KMS-11 (cell line): Measurements from ENCODE around the gene PTGIS.

Experiments used
- H2AFZ ChIP-seq: fragments of 200-600 bp; sonication (generic); 2 replicates; pipeline ENCODE4 v1.6.1; 2016; ENCODE audit warnings: antibody characterized with exemption, mixed run types, low read depth
- H3K27ac ChIP-seq: fragments of 200-600 bp; sonication (generic); 2 replicates; pipeline ENCODE4 v1.6.1; 2016; ENCODE audit warnings: mild to moderate bottlenecking, mixed run types
- H3K27me3 ChIP-seq: fragments of 200-600 bp; sonication (generic); 2 replicates; pipeline ENCODE4 v1.6.1; 2017; ENCODE audit warnings: mild to moderate bottlenecking, low read depth, mixed run types, moderate library complexity; ENCODE audit not compliant: insufficient read depth
- H3K36me3 ChIP-seq: fragments of 200-600 bp; sonication (generic); 2 replicates; pipeline ENCODE4 v1.6.1; 2017; ENCODE audit warnings: mild to moderate bottlenecking, mixed run types; ENCODE audit not compliant: insufficient read depth
- H3K4me1 ChIP-seq: fragments of 200-600 bp; sonication (generic); 2 replicates; pipeline ENCODE4 v1.6.1; 2016; ENCODE audit warnings: mild to moderate bottlenecking, low read depth, mixed run types; ENCODE audit not compliant: poor library complexity, severe bottlenecking
- H3K4me2 ChIP-seq: fragments of 200-600 bp; sonication (generic); 2 replicates; pipeline ENCODE4 v1.7.0; 2016; ENCODE audit warnings: mild to moderate bottlenecking, mixed run types
- H3K4me3 ChIP-seq: fragments of 200-600 bp; sonication (generic); IDR thresholded peaks from 2 replicates; pipeline ENCODE4 v1.6.1; 2017; ENCODE audit warnings: low read depth, low read length, mixed read lengths; ENCODE audit not compliant: insufficient read depth
- H3K79me2 ChIP-seq: fragments of 200-600 bp; sonication (generic); 2 replicates; pipeline ENCODE4 v1.6.1; 2016; ENCODE audit warnings: low read depth, mixed run types; ENCODE audit not compliant: insufficient read depth
- H3K9ac ChIP-seq: fragments of 200-600 bp; sonication (generic); 2 replicates; pipeline ENCODE4 v1.6.1; 2016; ENCODE audit warnings: mild to moderate bottlenecking, mixed run types
- H4K20me1 ChIP-seq: fragments of 200-600 bp; sonication (generic); 2 replicates; pipeline ENCODE4 v1.6.1; 2016; ENCODE audit warnings: mild to moderate bottlenecking, mixed run types; ENCODE audit not compliant: insufficient read depth
- CTCF ChIP-seq: fragments of 200-600 bp; sonication (generic); conservative IDR thresholded peaks from 2 replicates; pipeline ENCODE4 v1.6.1; 2017; ENCODE audit warnings: low read depth, mild to moderate bottlenecking, antibody characterized with exemption, low read length, moderate library complexity, mixed read lengths

The PTGIS gene

GRCh38 chr20:49592120-49592519 is 24.2 kb upstream of the PTGIS start:
- H3K36me3 ChIP-seq: no peaks in the 10 kb centered on the region
- peaks cover 5% of the 10 kb centered on the region for H3K4me1 ChIP-seq
- H4K20me1 ChIP-seq: no peaks in the 10 kb centered on the region
- H3K4me3 ChIP-seq: no peak overlapping the region
- H3K79me2 ChIP-seq: no peaks in the 10 kb centered on the region
- no peak for TF ChIP-seq CTCF
- H3K4me2 ChIP-seq: no peak overlapping the region
- no peak overlapping the region for H3K27ac ChIP-seq
- H2AFZ ChIP-seq: no peak overlapping the region
- H3K9ac ChIP-seq: no peak overlapping the region
- H3K27me3 ChIP-seq: peaks cover 6% of the 10 kb centered on the region; the same call in 1 of the 2 replicates

GRCh38 chr20:49591217-49591865 is 23.4 kb upstream of the PTGIS start:
- no peak overlapping the region for H3K9ac ChIP-seq
- H3K27ac ChIP-seq: no peak overlapping the region
- no peaks in the 10 kb centered on the region for H4K20me1 ChIP-seq
- H2AFZ ChIP-seq: no peak overlapping the region
- no peak overlapping the region for H3K4me3 ChIP-seq
- no peaks in the 10 kb centered on the region for H3K79me2 ChIP-seq
- peaks cover 6% of the 10 kb centered on the region; the same call in 1 of the 2 replicates for H3K27me3 ChIP-seq
- no peaks in the 10 kb centered on the region for H3K36me3 ChIP-seq
- H3K4me2 ChIP-seq: no peak overlapping the region
- no peak for TF ChIP-seq CTCF
- H3K4me1 ChIP-seq: peaks cover 3% of the 10 kb centered on the region

GRCh38 chr20:49590163-49591017 is 22.5 kb upstream of the PTGIS start:
- H2AFZ ChIP-seq: no peak overlapping the region
- no peak for TF ChIP-seq CTCF
- peaks cover 6% of the 10 kb centered on the region; the same call in 1 of the 2 replicates for H3K27me3 ChIP-seq
- H3K4me2 ChIP-seq: no peak overlapping the region
- H3K9ac ChIP-seq: no peak overlapping the region
- peaks cover 3% of the 10 kb centered on the region for H3K4me1 ChIP-seq
- no peaks in the 10 kb centered on the region for H3K79me2 ChIP-seq
- no peaks in the 10 kb centered on the region for H3K36me3 ChIP-seq
- H3K4me3 ChIP-seq: no peak overlapping the region
- H4K20me1 ChIP-seq: no peaks in the 10 kb centered on the region
- H3K27ac ChIP-seq: no peak overlapping the region

- Histone ChIP-seq H4K20me1 (no peaks in the 10 kb centered on the region), H3K9ac (no peak overlapping the region), H3K79me2 (no peaks in the 10 kb centered on the region), H3K36me3 (no peaks in the 10 kb centered on the region), H2AFZ (no peak overlapping the region), H3K4me3 (no peak overlapping the region), H3K4me2 (no peak overlapping the region), H3K27ac (no peak overlapping the region), H3K4me1 (peaks cover 3% of the 10 kb centered on the region), H3K27me3 (peaks cover 6% of the 10 kb centered on the region; the same call in 1 of the 2 replicates)
- TF ChIP-seq CTCF: no peak
Observed at GRCh38 chr20:49589747-49590146, 21.8 kb upstream of the PTGIS start.
